GM21526 (cell line): ENCODE measurements around the gene TIPRL.
"Not testable (repeated sequence)": the region's sequence is repeated elsewhere in the genome, so short reads cannot be mapped to it uniquely, and the experiment has no call there.

ENCODE experiments used
- ATAC-seq: cut with Tn5 transposase; IDR thresholded peaks from one replicate; pipeline ENCODE4 v1.9.1; 2021; ENCODE audit warnings: moderate library complexity; ENCODE audit not compliant: unreplicated experiment, low FRiP score

TIPRL gene

GRCh38 chr1:168207673-168208072 is 28.9 kb downstream of the TIPRL start:
- not testable (repeated sequence) for ATAC-seq

- ATAC-seq = no peak
Observed at GRCh38 chr1:168210312-168210711, 31.6 kb downstream of the TIPRL start.

- ATAC-seq = no peak
Observed at GRCh38 chr1:168213349-168213748, 34.6 kb downstream of the TIPRL start.

- ATAC-seq = no peak
Observed at GRCh38 chr1:168216171-168216570, 37.4 kb downstream of the TIPRL start.

- no peak for ATAC-seq
Observed at GRCh38 chr1:168217664-168218063, 38.9 kb downstream of the TIPRL start.

GRCh38 chr1:168218658-168219057 is 39.9 kb downstream of the TIPRL start:
- no peak for ATAC-seq

GRCh38 chr1:168220470-168220871 is 41.7 kb downstream of the TIPRL start:
- ATAC-seq = no peak

- no peak for ATAC-seq
Observed at GRCh38 chr1:168221275-168221674, 42.5 kb downstream of the TIPRL start.

GRCh38 chr1:168223261-168223660 is 44.5 kb downstream of the TIPRL start:
- ATAC-seq = no peak

GRCh38 chr1:168223681-168224540 is 45.1 kb downstream of the TIPRL start:
- ATAC-seq = no peak

GRCh38 chr1:168224991-168225390 is 46.2 kb downstream of the TIPRL start:
- no peak for ATAC-seq

GRCh38 chr1:168225476-168226190 is 46.9 kb downstream of the TIPRL start, which contains the start of gene SFT2D2:
Gene SFT2D2, plus strand, starts transcription at chr1:168226004. Its CDS starts 76 bp downstream, at chr1:168226080.
- peak; percentile 72 for ATAC-seq

GRCh38 chr1:168227620-168228019 is 48.9 kb downstream of the TIPRL start:
- ATAC-seq = no peak

- no peak for ATAC-seq
Observed at GRCh38 chr1:168229893-168230292, 51.1 kb downstream of the TIPRL start.

- ATAC-seq = no peak
Observed at GRCh38 chr1:168230709-168231108, 51.9 kb downstream of the TIPRL start.

- peak; percentile 76 for ATAC-seq
Observed at GRCh38 chr1:168234846-168235547, 56.2 kb downstream of the TIPRL start.

- ATAC-seq = no peak
Observed at GRCh38 chr1:168235548-168235885, 56.8 kb downstream of the TIPRL start.

GRCh38 chr1:168235937-168236336 is 57.2 kb downstream of the TIPRL start:
- ATAC-seq = no peak

- ATAC-seq = no peak
Observed at GRCh38 chr1:168236836-168237611, 58.3 kb downstream of the TIPRL start.

GRCh38 chr1:168243198-168243597 is 64.4 kb downstream of the TIPRL start:
- no peak for ATAC-seq
